ENCODE results near the gene SPDYE1. TPM values are rescaled to one million over a fixed set of nuclear protein-coding genes. Genes with fewer than 3 reads are reported as not detected.
"Not testable (repeated sequence)": the region's sequence is repeated elsewhere in the genome, so short reads cannot be mapped to it uniquely, and the experiment has no call there.

The SPDYE1 gene
- total RNA-seq, 1 donor: not detected

GRCh38 chr7:44018857-44019807 lies 21.4 kb downstream of the SPDYE1 start:
- not testable (repeated sequence) for H3K36me3 ChIP-seq (ENCODE audit: insufficient read depth, low read length); H4K20me1 ChIP-seq (ENCODE audit: insufficient read depth, low read length); H3K9me3 ChIP-seq (ENCODE audit: low read depth, low read length); H3K4me1 ChIP-seq (ENCODE audit: insufficient read depth, low read length); H3K27me3 ChIP-seq (ENCODE audit: insufficient read depth, low read length)
- peak overlapping the region; percentile 81 for H3K4me3 ChIP-seq (ENCODE audit: insufficient read depth, low read length)
- H2AFZ ChIP-seq (ENCODE audit: low read length): peak overlapping the region; percentile 85
- H3K79me2 ChIP-seq (ENCODE audit: insufficient read depth, low read length): peaks cover 10% of the 10 kb centered on the region
- DNase-seq (ENCODE audit: insufficient read length, low spot score, missing footprints): peak; percentile 99
- peak; percentile 56 for TF ChIP-seq CTCF (IDR thresholded peaks at IDR 0.05; ENCODE audit: extremely low read depth, low read depth, low read length)
- peak overlapping the region; percentile 68 for H3K27ac ChIP-seq (ENCODE audit: low read depth, low read length)
- peak overlapping the region; percentile 68 for H3K4me2 ChIP-seq (ENCODE audit: insufficient read depth, low read length)

- peaks cover 10% of the 10 kb centered on the region for H3K79me2 ChIP-seq (ENCODE audit: insufficient read depth, low read length)
- not testable (repeated sequence) for H3K27me3 ChIP-seq (ENCODE audit: insufficient read depth, low read length); H3K27ac ChIP-seq (ENCODE audit: low read depth, low read length); DNase-seq (ENCODE audit: insufficient read length, low spot score, missing footprints); H2AFZ ChIP-seq (ENCODE audit: low read length); H3K4me2 ChIP-seq (ENCODE audit: insufficient read depth, low read length); H3K9me3 ChIP-seq (ENCODE audit: low read depth, low read length); H3K36me3 ChIP-seq (ENCODE audit: insufficient read depth, low read length); H3K4me3 ChIP-seq (ENCODE audit: insufficient read depth, low read length); H3K4me1 ChIP-seq (ENCODE audit: insufficient read depth, low read length); H4K20me1 ChIP-seq (ENCODE audit: insufficient read depth, low read length)
Measured at GRCh38 chr7:44019825-44020224, 22.1 kb downstream of the SPDYE1 start.

GRCh38 chr7:44022069-44022468 lies 24.4 kb downstream of the SPDYE1 start:
- peaks cover 10% of the 10 kb centered on the region for H3K79me2 ChIP-seq (ENCODE audit: insufficient read depth, low read length)
- not testable (repeated sequence) for H3K36me3 ChIP-seq (ENCODE audit: insufficient read depth, low read length); DNase-seq (ENCODE audit: insufficient read length, low spot score, missing footprints); H2AFZ ChIP-seq (ENCODE audit: low read length); H3K4me1 ChIP-seq (ENCODE audit: insufficient read depth, low read length); H3K27ac ChIP-seq (ENCODE audit: low read depth, low read length); H3K4me2 ChIP-seq (ENCODE audit: insufficient read depth, low read length); H3K27me3 ChIP-seq (ENCODE audit: insufficient read depth, low read length); H3K9me3 ChIP-seq (ENCODE audit: low read depth, low read length); H3K4me3 ChIP-seq (ENCODE audit: insufficient read depth, low read length); H4K20me1 ChIP-seq (ENCODE audit: insufficient read depth, low read length)

GRCh38 chr7:44022796-44023467 lies 25.2 kb downstream of the SPDYE1 start:
- H3K4me2 ChIP-seq (ENCODE audit: insufficient read depth, low read length): not testable (repeated sequence)

GRCh38 chr7:44029433-44029832 lies 31.7 kb downstream of the SPDYE1 start:
- H3K4me3 ChIP-seq (ENCODE audit: insufficient read depth, low read length); H2AFZ ChIP-seq (ENCODE audit: low read length); H4K20me1 ChIP-seq (ENCODE audit: insufficient read depth, low read length); H3K9me3 ChIP-seq (ENCODE audit: low read depth, low read length); H3K4me1 ChIP-seq (ENCODE audit: insufficient read depth, low read length); H3K27me3 ChIP-seq (ENCODE audit: insufficient read depth, low read length); H3K36me3 ChIP-seq (ENCODE audit: insufficient read depth, low read length); H3K27ac ChIP-seq (ENCODE audit: low read depth, low read length); DNase-seq (ENCODE audit: insufficient read length, low spot score, missing footprints); H3K4me2 ChIP-seq (ENCODE audit: insufficient read depth, low read length); H3K79me2 ChIP-seq (ENCODE audit: insufficient read depth, low read length): not testable (repeated sequence)

More at GRCh38 chr7:44022796-44023467, 25.2 kb downstream of the SPDYE1 start:
- H4K20me1 ChIP-seq (ENCODE audit: insufficient read depth, low read length); H3K27me3 ChIP-seq (ENCODE audit: insufficient read depth, low read length); H3K79me2 ChIP-seq (ENCODE audit: insufficient read depth, low read length); H3K9me3 ChIP-seq (ENCODE audit: low read depth, low read length); H3K4me1 ChIP-seq (ENCODE audit: insufficient read depth, low read length); H3K4me3 ChIP-seq (ENCODE audit: insufficient read depth, low read length); DNase-seq (ENCODE audit: insufficient read length, low spot score, missing footprints); H3K27ac ChIP-seq (ENCODE audit: low read depth, low read length); H3K36me3 ChIP-seq (ENCODE audit: insufficient read depth, low read length); H2AFZ ChIP-seq (ENCODE audit: low read length): not testable (repeated sequence)

- H3K27ac ChIP-seq (ENCODE audit: low read depth, low read length); H3K27me3 ChIP-seq (ENCODE audit: insufficient read depth, low read length); H3K36me3 ChIP-seq (ENCODE audit: insufficient read depth, low read length); H3K4me2 ChIP-seq (ENCODE audit: insufficient read depth, low read length); H4K20me1 ChIP-seq (ENCODE audit: insufficient read depth, low read length); H2AFZ ChIP-seq (ENCODE audit: low read length); DNase-seq (ENCODE audit: insufficient read length, low spot score, missing footprints); H3K79me2 ChIP-seq (ENCODE audit: insufficient read depth, low read length); H3K9me3 ChIP-seq (ENCODE audit: low read depth, low read length); H3K4me1 ChIP-seq (ENCODE audit: insufficient read depth, low read length); H3K4me3 ChIP-seq (ENCODE audit: insufficient read depth, low read length): not testable (repeated sequence)
Measured at GRCh38 chr7:44030029-44030428, 32.3 kb downstream of the SPDYE1 start.

- H3K27ac ChIP-seq (ENCODE audit: low read depth, low read length); H2AFZ ChIP-seq (ENCODE audit: low read length); H3K27me3 ChIP-seq (ENCODE audit: insufficient read depth, low read length); H3K79me2 ChIP-seq (ENCODE audit: insufficient read depth, low read length); H3K4me1 ChIP-seq (ENCODE audit: insufficient read depth, low read length); H3K4me3 ChIP-seq (ENCODE audit: insufficient read depth, low read length); H4K20me1 ChIP-seq (ENCODE audit: insufficient read depth, low read length); H3K36me3 ChIP-seq (ENCODE audit: insufficient read depth, low read length); H3K4me2 ChIP-seq (ENCODE audit: insufficient read depth, low read length); DNase-seq (ENCODE audit: insufficient read length, low spot score, missing footprints); H3K9me3 ChIP-seq (ENCODE audit: low read depth, low read length): not testable (repeated sequence)
Measured at GRCh38 chr7:44031319-44031718, 33.6 kb downstream of the SPDYE1 start.

- not testable (repeated sequence) for H3K4me3 ChIP-seq (ENCODE audit: insufficient read depth, low read length); H3K4me1 ChIP-seq (ENCODE audit: insufficient read depth, low read length); H2AFZ ChIP-seq (ENCODE audit: low read length); DNase-seq (ENCODE audit: insufficient read length, low spot score, missing footprints); H3K27me3 ChIP-seq (ENCODE audit: insufficient read depth, low read length); H3K4me2 ChIP-seq (ENCODE audit: insufficient read depth, low read length); H3K79me2 ChIP-seq (ENCODE audit: insufficient read depth, low read length); H4K20me1 ChIP-seq (ENCODE audit: insufficient read depth, low read length); H3K9me3 ChIP-seq (ENCODE audit: low read depth, low read length); H3K36me3 ChIP-seq (ENCODE audit: insufficient read depth, low read length); H3K27ac ChIP-seq (ENCODE audit: low read depth, low read length)
Measured at GRCh38 chr7:44032031-44032430, 34.3 kb downstream of the SPDYE1 start.
